RPMI7951 (cell line): ENCODE measurements around the gene MYO5B. TPM values are rescaled to one million over a fixed set of nuclear protein-coding genes. Genes with fewer than 3 reads are reported as not detected.
"Not testable (repeated sequence)": the region's sequence is repeated elsewhere in the genome, so short reads cannot be mapped to it uniquely, and the experiment has no call there.

Source experiments
- DNase-seq: peaks from one replicate; pipeline ENCODE4 v3.0.0-alpha.2; 2012; ENCODE audit warnings: low read depth
- total RNA-seq: library from RNA; depleted of rRNA; stranded (reverse); fragments of >200 nt; shearing (Covaris generic); gene quantifications from 2 replicates; pipeline ENCODE4 v1.2.3, GENCODE V29; 2014

MYO5B gene
- total RNA-seq, 1 experiment from 2014 or later, result 0.36 TPM

DNA sequence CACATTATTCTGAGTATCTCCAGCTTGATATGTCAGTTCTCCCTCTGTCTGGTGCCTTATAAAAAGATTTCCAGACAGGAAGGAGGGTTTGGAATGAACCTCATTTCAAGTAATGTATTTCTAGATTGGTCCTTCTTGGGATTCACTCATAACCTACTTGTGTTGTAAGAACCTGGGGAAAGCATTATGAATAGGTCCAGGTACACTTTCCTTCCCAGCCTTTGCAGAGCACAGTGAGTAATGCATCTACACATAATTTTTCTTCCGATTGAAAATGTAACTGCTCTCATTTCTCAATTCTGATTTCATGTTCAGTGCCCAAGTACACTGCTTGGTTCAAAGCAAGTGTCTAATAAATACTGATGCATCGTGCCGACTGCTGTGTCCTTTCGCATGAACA is 356.6 kb downstream of the MYO5B start:
- DNase-seq, result no peak

DNA sequence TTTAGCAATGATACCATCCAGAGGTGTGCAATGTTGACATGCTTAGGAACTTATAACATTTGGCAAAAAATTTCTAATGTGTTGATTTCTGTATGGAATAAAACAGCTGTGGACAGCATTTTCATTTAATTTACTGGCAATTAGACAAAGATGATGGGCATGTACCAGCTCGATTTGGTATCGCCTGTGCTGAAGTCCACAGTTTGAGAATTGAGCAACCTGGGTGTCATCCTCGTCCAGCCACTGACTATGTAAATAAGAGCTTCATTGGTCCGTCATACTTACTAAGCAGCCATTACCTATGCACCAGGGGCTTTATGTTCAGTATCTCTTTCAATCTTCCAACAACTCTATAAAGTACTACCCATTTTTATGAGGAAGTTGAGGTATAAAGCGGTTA is 357.1 kb downstream of the MYO5B start:
- DNase-seq, result no peak

DNA sequence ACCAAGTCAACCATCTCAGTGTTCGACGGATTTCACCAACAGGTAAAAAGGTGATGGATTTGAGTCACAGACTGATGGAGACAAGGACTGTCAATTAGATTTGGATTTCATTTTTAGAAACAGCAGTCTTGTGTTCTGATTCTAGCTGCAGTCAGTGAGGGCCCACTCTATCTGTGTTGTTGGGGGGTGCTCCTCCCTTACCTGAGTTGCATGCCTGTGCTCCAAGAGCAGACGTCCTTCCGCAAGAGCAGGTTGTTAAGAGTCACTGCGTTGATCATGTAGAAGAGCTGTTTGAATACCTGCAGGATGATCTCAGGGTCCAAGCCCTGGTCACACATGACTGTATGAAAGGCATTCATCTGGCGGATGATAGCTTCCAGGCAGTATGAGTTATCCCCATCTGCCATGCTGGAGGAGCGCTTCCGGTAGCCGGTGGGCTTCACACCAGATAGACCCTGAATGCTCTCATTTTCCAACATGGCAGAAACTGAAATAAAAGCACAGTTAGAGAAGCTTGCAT is 357.6 kb downstream of the MYO5B start:
- not testable (repeated sequence) for DNase-seq

DNA sequence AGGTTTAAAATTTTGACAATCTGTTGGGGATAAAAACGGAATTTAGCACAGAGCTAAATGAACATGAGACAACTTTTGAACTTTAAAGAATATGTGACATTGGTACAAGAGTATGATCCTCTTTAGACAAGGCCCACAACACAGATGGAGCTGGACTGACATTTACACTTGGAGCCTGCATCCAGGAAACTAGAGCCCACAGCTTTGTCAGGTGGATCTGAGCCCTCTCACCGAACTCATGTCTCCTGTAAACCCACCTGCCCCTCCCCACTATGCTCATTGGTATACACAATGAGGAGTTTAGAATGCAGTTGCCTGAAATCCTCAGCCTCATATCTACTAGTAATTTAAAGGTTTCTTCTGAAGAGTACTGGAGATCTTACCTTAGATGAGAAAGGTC is 359.5 kb downstream of the MYO5B start:
- DNase-seq, result no peak

DNA sequence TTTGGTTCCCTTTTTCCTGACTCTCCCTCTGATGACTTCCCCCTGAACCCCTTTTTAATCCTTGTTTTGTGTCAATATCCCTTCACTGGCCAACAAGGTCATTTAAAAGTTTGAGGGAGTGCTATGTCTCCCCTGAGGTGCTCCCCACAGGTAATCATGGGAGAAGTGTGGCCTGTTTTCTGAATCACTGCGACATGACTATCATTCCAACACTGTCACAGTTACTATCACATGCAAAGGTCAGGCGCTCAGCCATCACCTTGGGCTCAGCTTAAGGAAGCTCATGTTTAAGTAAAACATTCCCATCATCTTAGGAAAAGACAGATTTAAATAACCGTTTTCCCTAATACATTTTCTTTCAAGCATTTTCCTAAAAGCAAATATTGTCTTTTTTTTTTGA is 360.7 kb downstream of the MYO5B start:
- no peak for DNase-seq

DNA sequence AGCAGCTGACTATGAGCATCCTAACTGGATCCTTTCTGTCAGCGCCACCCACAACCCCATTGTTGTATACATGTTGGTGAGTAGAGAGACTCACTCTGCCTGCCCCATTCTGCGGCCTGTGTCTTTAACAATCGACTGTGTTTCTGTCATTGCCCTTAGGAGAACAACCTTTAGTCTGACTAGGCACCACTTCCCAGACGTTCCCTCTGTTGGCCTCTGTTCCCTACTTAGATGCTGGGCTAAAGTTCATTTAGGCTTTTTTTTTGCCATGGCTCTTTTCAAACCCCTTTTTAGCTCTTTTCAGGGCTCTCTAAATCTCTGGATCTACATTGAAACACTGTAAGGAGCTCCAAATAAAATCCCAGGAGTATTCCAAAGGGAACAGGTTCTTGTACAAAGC is 361.1 kb downstream of the MYO5B start:
- DNase-seq, result no peak

DNA sequence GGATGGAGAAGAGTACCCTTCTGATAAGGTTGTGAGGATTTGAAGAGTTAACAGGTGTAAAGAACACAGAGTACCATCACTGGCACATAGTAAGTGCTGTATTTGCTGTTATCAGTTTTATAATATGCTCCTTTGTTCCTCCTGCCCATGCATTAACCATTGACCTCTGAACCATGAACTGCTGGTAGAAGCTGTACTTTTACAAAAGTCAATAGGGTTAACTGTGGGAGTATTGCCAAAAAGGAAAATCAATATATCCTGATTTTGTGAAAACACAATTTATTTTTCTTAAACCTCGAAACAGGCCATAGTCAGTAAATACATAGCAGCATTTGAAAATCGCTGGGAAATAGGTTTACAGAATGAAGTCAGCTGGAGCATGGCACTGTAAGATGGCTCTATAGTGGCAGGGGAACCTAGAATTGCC is 362.7 kb downstream of the MYO5B start:
- no peak for DNase-seq

DNA sequence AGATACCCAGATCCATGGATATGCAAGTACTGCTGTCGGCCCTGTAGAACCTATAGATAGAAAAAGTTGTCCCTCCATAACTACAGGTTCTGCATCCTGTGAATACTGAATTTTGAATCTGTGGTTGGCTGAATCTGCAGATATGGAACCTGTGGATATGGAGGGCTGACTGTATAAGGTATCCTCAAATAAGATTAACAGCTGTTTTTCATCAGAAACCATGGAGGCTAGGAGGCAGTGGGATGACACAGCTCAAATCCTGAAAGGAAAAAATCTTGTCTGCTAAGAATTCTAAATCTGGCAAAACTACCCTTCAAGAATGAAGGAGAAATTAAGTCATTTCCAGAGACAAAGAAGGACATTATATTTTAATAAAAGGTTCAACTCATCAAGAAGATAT is 367.0 kb downstream of the MYO5B start:
- DNase-seq, result no peak

DNA sequence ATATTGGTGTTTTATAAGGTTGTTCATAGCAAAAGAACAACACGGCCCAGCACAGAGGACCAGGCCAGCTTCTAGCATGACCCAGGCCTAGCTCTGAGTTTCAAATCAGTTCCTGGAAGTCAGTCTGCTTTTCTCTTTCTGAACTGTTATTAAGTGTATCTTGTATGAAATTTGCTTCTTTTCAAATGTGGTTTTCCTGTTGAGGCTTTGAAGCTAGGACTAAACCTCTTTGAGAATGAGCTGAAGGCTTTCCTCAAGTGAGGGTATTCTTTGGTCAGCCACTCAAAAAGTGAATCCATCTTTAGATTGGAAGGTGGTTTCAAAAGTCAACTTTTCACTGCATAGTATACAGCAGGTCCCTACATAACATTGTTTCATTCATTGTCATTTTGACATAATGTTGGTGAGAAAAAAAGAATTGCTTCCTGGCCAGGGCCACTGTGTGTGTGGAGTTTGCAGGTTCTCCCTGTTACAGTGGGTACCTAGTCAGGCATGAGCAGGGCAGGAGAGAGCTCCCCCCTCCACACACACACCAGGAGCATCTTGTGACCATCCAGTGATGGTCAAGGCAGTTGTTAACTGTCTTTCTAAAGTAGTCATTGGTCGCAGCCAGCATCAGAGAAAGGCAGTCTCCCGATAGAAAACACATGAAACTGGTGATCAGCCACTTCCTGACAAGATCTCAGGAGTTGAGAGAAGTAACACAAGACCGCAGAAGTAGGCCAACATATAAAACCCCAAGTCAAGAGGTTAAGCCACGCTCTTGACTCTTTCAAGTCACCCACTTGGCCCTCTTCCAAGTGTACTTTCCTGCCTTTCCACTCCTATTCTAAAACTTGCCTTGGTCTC is 374.9 kb downstream of the MYO5B start:
- peak; percentile 7 for DNase-seq

DNA sequence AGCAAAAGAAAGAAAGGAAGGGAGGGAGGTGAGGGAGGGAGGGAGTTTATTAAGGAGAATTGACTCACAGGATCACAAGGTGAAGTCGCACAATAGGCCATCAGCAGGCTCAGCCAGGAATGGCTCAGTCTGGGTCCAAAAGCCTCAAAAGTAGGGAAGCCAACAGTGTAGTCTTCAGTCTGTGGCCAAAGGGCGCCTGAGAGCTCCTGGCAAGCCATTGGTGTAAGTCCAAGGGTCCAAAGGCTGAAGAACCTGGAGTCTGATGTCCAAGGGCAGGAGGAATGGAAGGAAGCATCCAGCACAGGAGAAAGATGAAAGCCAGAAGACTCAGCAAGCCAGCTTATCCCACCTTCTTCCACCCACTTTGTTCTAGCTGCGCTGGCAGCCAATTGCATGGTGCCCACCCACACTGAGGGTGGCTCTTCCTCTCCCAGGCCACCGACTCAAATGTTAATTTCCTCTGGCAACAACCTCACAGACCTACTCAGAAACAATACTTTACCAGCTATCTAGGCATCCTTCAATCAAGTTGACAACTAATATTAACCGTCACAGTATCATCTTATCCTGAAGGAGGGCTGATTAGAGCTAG is 375.8 kb downstream of the MYO5B start:
- no peak for DNase-seq

DNA sequence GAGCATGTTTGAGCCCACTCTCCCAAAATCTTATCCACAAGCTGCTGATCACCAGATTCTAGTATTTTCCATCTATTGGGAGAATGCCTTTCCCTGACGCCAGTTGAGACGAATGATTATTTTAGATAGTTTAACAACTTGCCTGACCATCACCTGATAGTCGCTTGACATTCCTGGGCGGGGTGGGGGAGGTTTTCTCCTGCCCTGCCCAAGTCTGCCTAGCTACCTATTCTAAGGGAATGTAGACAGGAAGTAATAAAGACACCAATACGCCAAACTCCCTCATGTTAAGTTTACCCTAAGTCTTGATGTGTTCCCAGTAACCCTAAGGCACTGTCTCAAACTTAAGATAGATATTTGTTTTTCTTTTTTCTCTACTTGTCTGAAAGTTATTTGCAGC is 377.0 kb downstream of the MYO5B start:
- no peak for DNase-seq

DNA sequence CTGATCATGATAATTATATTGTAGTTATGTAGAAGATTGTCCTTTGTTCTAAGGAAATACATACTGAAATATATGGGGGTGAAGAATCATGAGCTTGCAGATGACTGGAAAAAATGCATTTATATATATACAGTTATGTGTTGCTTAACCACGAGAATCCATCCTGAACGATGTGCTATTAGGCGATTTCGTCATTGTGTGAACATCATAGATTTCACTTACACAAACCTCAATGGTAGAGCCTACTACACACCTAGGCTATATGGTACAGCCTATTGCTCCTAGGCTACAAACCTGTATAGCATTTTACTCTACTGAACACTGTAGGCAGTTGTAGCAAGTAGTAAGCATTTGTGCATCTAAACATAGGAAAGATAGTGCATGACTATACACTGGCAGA is 379.0 kb downstream of the MYO5B start:
- no peak for DNase-seq

DNA sequence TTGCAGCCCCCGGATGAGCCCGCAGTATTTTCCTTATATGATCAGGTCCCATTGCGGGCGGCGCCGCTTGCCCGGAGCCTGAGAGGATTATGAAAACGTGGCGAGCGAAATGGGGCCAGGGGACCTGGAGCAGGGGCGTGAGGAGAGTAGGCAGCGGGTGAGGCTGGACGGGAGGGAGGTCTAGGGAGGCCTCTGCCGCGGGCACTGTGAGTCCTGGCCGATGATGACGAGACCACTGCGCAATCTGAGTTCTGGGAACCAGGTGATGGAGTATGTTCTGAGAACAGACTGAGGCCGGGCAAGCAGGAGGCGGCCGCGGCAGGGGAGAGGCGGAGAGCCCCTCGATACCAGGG is 380.8 kb downstream of the MYO5B start:
- DNase-seq, result peak; percentile 34

DNA sequence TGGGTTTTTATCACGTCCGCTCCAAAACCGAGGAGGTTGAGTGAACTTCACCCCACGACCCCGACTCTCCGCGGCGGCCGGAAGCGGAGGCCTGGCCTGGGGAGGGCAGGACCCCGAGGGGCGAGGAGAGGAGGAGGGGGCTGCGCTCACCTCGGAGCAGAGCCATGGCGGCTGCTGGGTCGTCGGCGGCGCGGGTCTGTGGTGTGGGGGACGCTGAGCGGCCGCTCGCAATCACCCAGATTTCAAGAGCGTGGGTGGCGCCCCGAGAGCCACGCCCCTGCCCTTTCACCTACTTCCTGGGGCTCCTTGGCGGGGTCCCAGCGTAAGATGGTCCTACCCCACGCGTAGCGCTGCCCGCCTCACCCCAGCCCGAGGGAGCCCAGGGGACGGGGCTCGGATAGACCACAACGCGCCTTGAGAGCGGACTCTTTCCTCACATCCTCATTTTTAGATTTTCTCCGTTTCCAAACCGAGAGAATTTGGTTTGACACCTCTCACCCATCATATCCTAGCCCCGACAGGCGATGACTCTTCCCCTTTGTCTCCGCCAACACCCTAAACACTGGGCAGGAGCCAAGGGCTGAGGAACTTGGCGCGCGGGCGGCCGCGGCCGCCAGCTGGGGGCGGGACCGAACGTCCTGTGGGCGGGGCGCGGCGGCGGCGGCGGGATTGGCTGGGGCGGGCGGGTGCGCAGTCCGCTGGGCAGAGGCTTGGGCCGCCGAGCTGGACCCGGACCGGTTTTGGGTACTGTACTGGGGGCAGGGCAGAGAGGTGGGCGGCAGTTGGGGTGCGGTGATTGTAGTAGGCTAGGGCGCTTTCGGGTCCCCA is 381.4 kb downstream of the MYO5B start, which contains the start of gene ACAA2:
TSS of gene ACAA2 (minus strand) at position 215 of the 828 bp plus-strand sequence. CDS start at position 166, 49 bp downstream.
- DNase-seq, result peak; percentile 83

DNA sequence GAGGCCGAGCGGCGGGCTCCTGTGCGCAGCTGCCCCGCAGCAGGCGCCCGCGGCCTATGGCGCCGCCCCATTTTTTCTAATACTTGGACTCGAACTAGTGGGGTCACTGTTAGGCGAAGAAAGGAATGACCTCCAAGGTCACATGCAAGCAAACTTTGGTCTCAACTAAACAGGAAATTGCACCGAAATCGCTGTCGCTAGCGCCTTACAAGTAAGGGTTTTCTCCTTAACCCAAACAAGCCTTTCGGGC is 382.0 kb downstream of the MYO5B start:
- no peak for DNase-seq

DNA sequence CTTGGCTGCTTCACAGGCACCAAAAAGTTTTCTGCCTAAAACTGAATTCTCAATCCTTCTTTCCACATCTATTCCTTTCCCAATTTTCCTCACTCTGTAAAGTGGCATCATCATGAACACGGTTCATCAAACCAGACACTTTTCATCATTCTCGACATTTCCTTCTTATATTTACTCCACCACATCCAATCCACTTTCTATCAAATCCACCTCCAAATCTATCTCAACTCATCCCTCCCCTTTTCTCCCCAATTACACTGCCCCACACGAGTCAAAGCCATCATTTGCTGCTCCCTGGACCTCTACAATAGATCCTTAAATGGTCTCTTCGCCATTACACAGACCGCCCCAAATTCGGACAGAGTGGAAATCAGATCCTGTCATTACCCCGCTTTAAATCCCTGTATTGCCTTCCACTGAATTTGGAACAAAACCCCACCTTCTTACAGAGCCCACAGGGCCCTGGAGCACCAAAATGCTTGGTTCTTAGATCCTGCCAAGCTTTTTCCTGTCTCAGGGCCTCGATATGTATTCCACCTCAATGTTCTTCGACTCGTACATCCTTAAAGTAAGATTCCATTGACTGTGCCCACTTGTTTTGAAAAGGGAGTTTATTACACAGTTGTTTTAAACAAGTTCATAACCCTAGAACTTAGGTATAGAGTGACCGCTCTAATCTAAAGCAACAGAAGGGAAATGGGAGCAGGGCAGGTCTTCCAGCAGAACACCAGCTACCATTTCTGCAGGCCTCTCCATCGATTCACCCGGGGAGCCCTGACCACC is 382.5 kb downstream of the MYO5B start:
- DNase-seq, result peak; percentile 19

DNA sequence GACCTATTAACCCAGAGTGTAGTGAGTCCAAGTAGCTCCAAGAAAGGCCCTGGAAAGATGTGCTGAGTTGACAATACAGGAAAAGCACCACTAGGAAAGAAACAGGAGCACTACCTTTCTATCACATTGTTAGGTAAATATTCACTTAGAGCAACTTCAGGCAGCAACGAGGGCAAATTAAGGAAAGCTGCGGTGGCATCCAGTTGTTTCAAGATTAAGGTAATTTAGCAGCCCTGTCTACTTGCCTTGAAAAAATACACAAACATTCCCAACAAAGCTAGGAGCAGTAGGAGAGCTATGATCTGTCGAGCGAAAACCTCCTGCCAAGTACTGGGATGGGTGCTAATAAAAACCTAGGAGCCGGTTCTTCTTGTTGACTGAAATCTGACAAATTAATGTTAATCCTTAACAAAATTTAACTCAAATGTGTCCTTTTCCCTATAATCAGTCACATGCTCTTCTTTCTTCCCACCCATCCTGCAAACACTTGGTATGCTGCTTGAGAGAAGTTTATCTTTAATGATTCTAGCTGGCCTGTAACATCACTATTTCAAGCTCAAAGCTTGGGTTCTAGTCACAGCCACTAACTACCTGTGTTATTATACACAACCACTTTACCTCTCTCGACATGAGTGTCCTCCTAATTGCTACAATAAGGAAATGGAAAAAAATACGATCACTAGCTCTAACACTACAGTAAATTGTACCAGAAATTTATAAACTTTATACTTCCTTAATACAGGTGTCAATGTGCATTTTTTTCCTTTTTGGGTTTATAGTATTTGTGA is 383.6 kb downstream of the MYO5B start:
- no peak for DNase-seq

DNA sequence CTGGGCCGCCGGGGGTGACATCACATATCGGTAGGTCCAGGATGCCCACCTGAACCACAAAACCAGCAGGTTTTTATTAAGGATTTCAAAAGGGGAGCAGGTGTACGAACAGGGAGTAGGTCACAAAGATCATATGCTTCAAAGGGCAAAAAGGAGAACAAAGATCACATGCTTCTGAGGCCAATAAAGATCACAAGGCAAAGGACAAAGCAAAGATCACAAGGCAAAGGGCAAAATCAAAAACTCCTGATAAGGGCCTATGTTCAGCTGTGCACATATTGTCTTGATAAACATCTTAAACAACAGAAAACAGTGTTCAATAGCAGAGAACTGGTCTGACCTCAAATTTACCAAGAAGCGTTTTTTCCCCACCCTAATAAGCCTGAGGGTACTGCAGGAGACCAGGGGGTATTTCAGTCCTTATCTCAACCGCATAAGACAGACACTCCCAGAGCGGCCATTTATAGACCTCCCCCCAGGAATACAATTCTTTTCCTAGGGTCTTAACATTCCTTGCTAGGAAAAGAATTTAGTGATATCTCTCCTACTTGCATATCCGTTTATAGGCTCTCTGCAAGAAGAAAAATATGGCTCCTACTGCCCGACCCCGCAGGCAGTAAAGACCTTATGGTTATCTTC is 386.3 kb downstream of the MYO5B start:
- not testable (repeated sequence) for DNase-seq

DNA sequence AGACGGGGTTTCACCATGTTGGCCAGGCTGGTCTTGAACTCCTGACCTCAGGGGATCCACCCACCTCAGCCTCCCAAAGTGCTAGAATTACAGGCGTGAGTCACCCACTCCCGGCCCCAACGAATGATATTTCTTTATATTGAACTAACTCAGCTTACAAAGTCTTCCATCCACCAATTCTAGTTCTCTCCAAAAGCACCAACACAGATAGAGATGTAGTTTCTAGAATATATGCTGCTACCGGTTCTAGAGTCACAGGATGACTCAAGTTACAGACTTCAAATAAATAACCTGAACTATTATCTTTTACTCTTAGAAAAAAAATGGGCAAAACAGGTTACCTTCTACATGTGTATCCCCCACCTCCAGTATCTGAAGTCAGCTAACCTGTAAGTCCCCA is 390.9 kb downstream of the MYO5B start:
- no peak for DNase-seq

DNA sequence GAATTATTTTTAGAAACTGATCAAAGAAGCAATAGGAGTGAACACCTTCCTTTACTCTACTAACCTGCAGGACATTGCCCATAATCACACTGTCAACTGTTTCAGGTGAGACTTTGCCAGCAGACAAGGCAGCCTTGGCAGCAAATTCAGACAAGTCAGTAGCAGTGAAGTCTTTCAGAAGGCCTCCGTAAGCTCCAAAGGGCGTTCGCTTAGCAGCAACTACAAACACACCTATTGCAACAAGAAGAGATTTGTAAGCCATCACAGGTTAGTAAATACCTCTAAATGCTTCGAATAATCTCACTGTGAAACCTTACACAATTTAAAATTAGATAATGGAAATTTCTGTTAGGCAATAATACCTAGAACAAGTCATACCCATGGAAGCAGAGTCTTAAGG is 392.3 kb downstream of the MYO5B start:
- DNase-seq, result no peak

DNA sequence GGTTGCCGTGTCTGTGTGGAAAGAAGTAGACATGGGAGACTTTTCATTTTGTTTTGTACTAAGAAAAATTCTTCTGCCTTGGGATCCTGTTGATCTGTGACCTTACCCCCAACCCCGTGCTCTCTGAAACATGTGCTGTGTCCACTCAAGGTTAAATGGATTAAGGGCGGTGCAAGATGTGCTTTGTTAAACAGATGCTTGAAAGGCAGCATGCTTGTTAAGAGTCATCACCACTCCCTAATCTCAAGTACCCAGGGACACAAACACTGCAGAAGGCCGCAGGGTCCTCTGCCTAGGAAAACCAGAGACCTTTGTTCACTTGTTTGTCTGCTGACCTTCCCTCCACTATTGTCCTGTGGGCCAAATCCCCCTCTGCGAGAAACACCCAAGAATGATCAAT is 394.5 kb downstream of the MYO5B start:
- DNase-seq, result not testable (repeated sequence)
